Measurements from ENCODE around the gene ATP9B.

DNA sequence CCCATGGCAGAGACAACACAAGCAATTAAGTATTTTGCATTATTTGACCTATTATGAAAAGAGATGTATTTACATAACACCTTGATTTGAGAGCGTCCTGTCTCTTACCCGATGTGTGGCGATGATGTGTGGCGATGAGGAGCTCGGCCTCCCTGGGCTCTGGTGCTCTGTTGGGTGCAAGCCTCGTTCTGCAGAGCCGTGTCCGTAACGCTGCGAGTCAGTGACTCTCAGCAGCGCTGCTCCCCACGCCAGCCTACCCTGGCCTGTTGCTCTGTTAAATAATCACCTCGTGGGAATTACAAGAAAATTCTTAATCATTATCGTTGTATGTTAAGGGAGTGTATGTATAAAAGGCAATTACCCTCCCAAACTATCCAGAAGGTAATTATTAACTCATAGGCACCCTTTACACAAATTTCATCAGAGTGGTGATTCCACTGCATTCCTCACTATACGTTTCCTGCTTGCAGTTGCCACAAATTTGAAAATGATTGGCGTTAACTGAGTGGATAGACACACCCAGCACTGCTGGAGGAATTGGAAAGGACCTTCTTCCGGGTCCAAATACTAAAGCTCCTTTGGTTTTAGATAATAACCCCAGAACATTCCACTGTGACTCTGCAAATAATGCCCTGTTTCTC lies 274.5 kb downstream of the ATP9B start:
- no peak for TF ChIP-seq POLR2A (IDR thresholded peaks at IDR 0.05; ENCODE audit: low read length)
- no peak for TF ChIP-seq GATA1 (IDR thresholded peaks at IDR 0.05; ENCODE audit: low read depth, low read length)
